ENCODE measurements around the gene ERGIC3. TPM values are rescaled to one million over a fixed set of nuclear protein-coding genes. Genes with fewer than 3 reads are reported as not detected.

ERGIC3 gene
- total and polyA plus RNA-seq, 9 donors = 168 to 354 (median 221) TPM

DNA sequence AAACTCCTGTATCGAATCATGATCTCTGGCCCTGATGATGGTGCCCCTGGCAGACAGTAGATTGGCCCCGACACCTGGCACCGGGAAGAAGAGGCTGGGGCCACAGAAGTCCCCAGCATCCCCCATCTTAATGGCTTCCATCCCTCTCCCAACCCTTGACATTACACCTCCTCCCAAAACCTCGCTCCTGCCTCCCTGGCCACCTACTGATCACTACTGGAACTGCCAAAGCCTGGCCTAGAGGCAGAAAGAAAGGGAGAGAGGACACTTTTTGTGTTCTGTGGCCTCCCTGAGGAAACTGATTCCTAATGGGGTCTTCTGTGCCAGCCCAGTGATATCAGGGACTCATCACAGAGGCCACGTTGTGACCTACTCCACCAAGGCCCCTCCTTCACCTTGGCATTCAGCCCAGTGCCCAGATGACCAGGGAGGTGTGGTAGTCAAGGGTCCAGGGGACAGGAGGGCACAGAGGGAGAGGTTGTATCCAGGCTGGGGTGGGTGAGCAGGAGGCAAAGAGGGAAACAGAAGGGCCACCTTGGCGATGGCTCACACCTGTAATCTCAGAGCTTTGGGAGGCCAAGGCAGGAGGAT lies 18.5 kb upstream of the ERGIC3 start:
- H3K27ac ChIP-seq = no peak overlapping the region
- no peak for DNase-seq
- H3K27me3 ChIP-seq = no peaks in the 10 kb centered on the region
- no peaks in the 10 kb centered on the region for H3K9me3 ChIP-seq
- no peak overlapping the region for H3K4me3 ChIP-seq
- no peaks in the 10 kb centered on the region for H3K36me3 ChIP-seq
- TF ChIP-seq, protein P1, sequence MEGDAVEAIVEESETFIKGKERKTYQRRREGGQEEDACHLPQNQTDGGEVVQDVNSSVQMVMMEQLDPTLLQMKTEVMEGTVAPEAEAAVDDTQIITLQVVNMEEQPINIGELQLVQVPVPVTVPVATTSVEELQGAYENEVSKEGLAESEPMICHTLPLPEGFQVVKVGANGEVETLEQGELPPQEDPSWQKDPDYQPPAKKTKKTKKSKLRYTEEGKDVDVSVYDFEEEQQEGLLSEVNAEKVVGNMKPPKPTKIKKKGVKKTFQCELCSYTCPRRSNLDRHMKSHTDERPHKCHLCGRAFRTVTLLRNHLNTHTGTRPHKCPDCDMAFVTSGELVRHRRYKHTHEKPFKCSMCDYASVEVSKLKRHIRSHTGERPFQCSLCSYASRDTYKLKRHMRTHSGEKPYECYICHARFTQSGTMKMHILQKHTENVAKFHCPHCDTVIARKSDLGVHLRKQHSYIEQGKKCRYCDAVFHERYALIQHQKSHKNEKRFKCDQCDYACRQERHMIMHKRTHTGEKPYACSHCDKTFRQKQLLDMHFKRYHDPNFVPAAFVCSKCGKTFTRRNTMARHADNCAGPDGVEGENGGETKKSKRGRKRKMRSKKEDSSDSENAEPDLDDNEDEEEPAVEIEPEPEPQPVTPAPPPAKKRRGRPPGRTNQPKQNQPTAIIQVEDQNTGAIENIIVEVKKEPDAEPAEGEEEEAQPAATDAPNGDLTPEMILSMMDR (IDR thresholded peaks at IDR 0.05) = no peak
- TF ChIP-seq POLR2A (IDR thresholded peaks at IDR 0.05) = no peak
- TF ChIP-seq EP300 (IDR thresholded peaks at IDR 0.05) = no peak
- no peaks in the 10 kb centered on the region for H3K4me1 ChIP-seq (ENCODE audit: insufficient read depth)
- WGBS, 3 donors = 68 to 74% (median 69%) methylated on average over 6 of the region's 6 CpGs
- intact Hi-C loops (cut with DNase I) = no loop called here

DNA sequence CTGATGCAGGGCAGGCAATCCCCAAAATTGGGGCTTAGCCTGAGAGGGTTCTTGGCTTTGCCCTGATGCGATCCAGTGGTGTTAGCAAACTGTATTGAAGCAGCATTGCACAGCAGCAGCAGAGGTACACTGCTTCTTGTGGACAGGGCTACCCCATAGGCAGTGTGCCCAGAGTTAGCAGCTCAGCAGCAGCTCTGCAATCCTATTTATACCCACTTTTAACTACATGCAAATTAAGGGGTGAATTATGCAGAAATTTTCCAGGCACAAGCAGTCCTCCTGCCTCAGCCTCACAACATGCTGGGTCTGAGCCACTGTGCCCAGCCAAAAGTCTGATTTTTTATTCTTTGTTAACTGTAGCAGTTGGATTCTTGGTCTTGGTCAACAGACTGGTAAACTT lies 16.2 kb upstream of the ERGIC3 start:
- Histone ChIP-seq H3K27ac (no peak overlapping the region), H3K36me3 (no peaks in the 10 kb centered on the region), H3K9me3 (no peaks in the 10 kb centered on the region), H3K4me3 (no peak overlapping the region), H3K27me3 (no peaks in the 10 kb centered on the region), H3K4me1 (ENCODE audit: insufficient read depth) (no peaks in the 10 kb centered on the region)
- TF ChIP-seq, protein P1 (IDR thresholded peaks at IDR 0.05) = no peak
- TF ChIP-seq EP300 (IDR thresholded peaks at IDR 0.05) = no peak
- no peak for TF ChIP-seq POLR2A (IDR thresholded peaks at IDR 0.05)
- intact Hi-C loops (cut with DNase I) = no loop called here
- WGBS, 3 donors = 91 to 96% (median 95%) methylated on average over 1 of the region's 1 CpG
- DNase-seq = no peak

DNA sequence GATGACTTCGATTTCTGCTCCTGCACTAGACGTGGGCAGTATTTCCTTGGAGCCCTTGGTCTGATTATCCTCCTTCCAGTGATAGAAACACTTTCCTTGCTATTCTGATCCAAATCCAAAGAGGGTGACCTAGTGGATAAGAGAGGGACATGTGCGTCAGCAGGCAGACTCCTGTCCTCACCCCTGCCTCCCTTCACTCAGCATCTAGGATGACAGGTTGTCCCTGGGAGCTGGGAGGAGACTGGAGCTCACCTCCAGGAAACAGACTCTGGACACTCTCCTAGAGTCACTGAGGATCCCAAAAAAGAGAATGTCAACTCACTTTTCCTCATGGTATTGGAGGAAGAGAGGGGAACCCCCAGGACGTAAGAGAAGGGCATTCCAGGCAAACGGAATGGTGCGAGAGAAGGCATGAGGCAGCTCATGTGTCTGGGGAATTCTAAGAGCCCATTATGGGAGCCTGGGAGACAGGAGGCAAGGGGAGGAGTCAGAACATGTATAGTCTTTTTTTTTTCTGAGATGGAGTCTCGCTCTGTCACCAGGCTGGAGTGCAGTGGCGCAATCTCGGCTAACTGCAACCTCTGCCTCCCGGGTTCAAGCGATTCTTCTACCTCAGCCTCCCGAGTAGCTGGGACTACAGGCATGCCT lies 14.6 kb upstream of the ERGIC3 start:
- TF ChIP-seq POLR2A (IDR thresholded peaks at IDR 0.05) = no peak
- H3K9me3 ChIP-seq = no peaks in the 10 kb centered on the region
- intact Hi-C loops (cut with DNase I) = no loop called here
- no peaks in the 10 kb centered on the region for H3K27me3 ChIP-seq
- H3K27ac ChIP-seq = no peak overlapping the region
- no peak for DNase-seq
- H3K4me1 ChIP-seq (ENCODE audit: insufficient read depth) = no peaks in the 10 kb centered on the region
- H3K4me3 ChIP-seq = no peak overlapping the region
- WGBS, 3 donors = 81 to 84% (median 83%) methylated on average over 12 of the region's 12 CpGs
- H3K36me3 ChIP-seq = no peaks in the 10 kb centered on the region

DNA sequence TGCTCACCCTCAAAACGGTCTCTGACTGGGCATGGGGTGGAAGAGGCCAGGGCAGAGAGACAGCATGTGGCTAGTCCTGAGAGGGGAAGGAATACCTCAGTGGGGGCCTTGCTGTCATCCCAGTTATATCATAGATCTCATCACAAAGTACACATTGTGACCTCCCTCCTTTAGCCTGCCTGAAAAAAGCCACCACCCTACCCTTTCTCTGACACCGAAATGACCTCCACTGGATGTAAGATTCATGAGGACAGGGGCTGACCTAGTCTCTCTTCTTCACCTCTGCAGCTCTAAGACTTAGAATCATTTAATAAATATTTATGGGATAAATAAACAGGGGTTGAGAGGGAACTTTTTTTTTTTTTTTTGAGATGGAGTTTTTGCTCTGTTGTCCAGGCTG lies 12.3 kb upstream of the ERGIC3 start, which contains the start of gene C20orf173:
Gene C20orf173 (minus strand): TSS at position 101 of the 400 bp plus-strand sequence. CDS start 279 bp downstream, outside the sequence.
- Histone ChIP-seq H3K27ac (no peak within 1 kb of the TSS), H3K9me3 (no peaks in the 10 kb centered on the region), H3K27me3 (no peaks in the 10 kb centered on the region), H3K36me3 (no peaks in the 10 kb centered on the region), H3K4me3 (no peak within 1 kb of the TSS), H3K4me1 (ENCODE audit: insufficient read depth) (no peaks in the 10 kb centered on the region)
- TF ChIP-seq POLR2A (IDR thresholded peaks at IDR 0.05) (no peak), EP300 (IDR thresholded peaks at IDR 0.05) (no peak)
- TF ChIP-seq, protein P1 (IDR thresholded peaks at IDR 0.05) = no peak
- intact Hi-C loops (cut with DNase I) = no loop called here
- 90 to 94% (median 92%) methylated on average over 2 of the region's 2 CpGs for WGBS, 3 donors
- no peak for DNase-seq

DNA sequence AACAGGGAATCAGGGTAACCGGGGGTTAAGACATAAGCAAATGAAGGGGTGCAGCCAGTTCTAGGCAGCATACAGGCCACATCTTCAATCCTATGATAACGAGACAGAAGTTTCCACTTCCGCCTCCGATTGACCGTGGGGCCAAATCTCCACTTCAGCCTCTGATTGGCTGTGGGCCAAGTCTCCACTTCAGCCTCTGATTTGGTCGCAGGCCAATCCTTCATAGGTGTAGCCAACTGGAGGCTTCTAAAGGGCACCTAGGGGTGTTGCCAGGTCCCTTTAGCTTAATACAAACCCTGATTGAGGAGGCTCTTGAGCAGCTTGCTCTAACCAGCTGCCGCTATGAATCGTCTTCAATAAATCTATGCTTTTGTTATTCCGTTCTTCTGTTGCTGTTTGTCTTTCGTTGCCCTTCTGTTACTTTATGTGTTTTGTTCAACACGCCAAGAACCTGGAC lies 2.1 kb upstream of the ERGIC3 start:
- H3K4me1 ChIP-seq (ENCODE audit: insufficient read depth) = peaks cover 4% of the 10 kb centered on the region
- no peak overlapping the region for H3K27ac ChIP-seq
- no peaks in the 10 kb centered on the region for H3K27me3 ChIP-seq
- WGBS, 3 donors = 51 to 59% (median 57%) methylated on average over 11 of the region's 11 CpGs
- TF ChIP-seq, protein P1 (IDR thresholded peaks at IDR 0.05) = no peak
- TF ChIP-seq EP300 (IDR thresholded peaks at IDR 0.05) (no peak), POLR2A (IDR thresholded peaks at IDR 0.05) (no peak)
- no peak for DNase-seq
- no peaks in the 10 kb centered on the region for H3K36me3 ChIP-seq
- intact Hi-C loops (cut with DNase I) = no loop called here
- no peaks in the 10 kb centered on the region for H3K9me3 ChIP-seq
- no peak overlapping the region for H3K4me3 ChIP-seq
